ENCODE measurements around the gene SAP30BP.

- TF ChIP-seq POLR2A (IDR thresholded peaks at IDR 0.05; ENCODE audit: extremely low read depth, insufficient read length) (no peak), CTCF (IDR thresholded peaks at IDR 0.05; ENCODE audit: low read depth, low read length) (no peak), MAX (IDR thresholded peaks at IDR 0.05; ENCODE audit: low read depth, low read length) (no peak), MYC (IDR thresholded peaks at IDR 0.05; ENCODE audit: low read depth, low read length) (no peak)
Observed at GRCh38 chr17:75723171-75723930, 56.2 kb downstream of the SAP30BP start.

Data from NB4 (cell line).